ENCODE results near the gene GCNT1. TPM values are rescaled to one million over a fixed set of nuclear protein-coding genes. Genes with fewer than 3 reads are reported as not detected.
"Not testable (repeated sequence)": the region's sequence is repeated elsewhere in the genome, so short reads cannot be mapped to it uniquely, and the experiment has no call there.

Gene GCNT1
- total RNA-seq, 1 donor from 2014 or later, result 15.3 TPM

GRCh38 chr9:76441551-76442322 is 17.2 kb upstream of the GCNT1 start:
- no peak for DNase-seq (ENCODE audit: low spot score)

- no peak for DNase-seq (ENCODE audit: low spot score)
Measured at GRCh38 chr9:76443887-76444286, 15.1 kb upstream of the GCNT1 start.

GRCh38 chr9:76444322-76444929 is 14.6 kb upstream of the GCNT1 start:
- DNase-seq (ENCODE audit: low spot score), result no peak

- DNase-seq (ENCODE audit: low spot score), result no peak
Measured at GRCh38 chr9:76445976-76446375, 13.0 kb upstream of the GCNT1 start.

- DNase-seq (ENCODE audit: low spot score), result no peak
Measured at GRCh38 chr9:76448501-76448900, 10.5 kb upstream of the GCNT1 start.

- DNase-seq (ENCODE audit: low spot score), result no peak
Measured at GRCh38 chr9:76451234-76451633, 7.7 kb upstream of the GCNT1 start.

GRCh38 chr9:76452839-76453238 is 6.1 kb upstream of the GCNT1 start:
- DNase-seq (ENCODE audit: low spot score), result no peak

- no peak for DNase-seq (ENCODE audit: low spot score)
Measured at GRCh38 chr9:76453785-76454184, 5.2 kb upstream of the GCNT1 start.

- DNase-seq (ENCODE audit: low spot score), result no peak
Measured at GRCh38 chr9:76454311-76454710, 4.7 kb upstream of the GCNT1 start.

GRCh38 chr9:76456202-76456926 is 2.6 kb upstream of the GCNT1 start:
- DNase-seq (ENCODE audit: low spot score), result no peak

GRCh38 chr9:76459694-76460635 is 983 bp downstream of the GCNT1 start:
- no peak for DNase-seq (ENCODE audit: low spot score)

GRCh38 chr9:76462126-76462525 is 3.1 kb downstream of the GCNT1 start:
- no peak for DNase-seq (ENCODE audit: low spot score)

GRCh38 chr9:76463211-76463610 is 4.2 kb downstream of the GCNT1 start:
- no peak for DNase-seq (ENCODE audit: low spot score)

- DNase-seq (ENCODE audit: low spot score), result no peak
Measured at GRCh38 chr9:76464706-76465105, 5.7 kb downstream of the GCNT1 start.

- no peak for DNase-seq (ENCODE audit: low spot score)
Measured at GRCh38 chr9:76465442-76466298, 6.7 kb downstream of the GCNT1 start.

- DNase-seq (ENCODE audit: low spot score), result no peak
Measured at GRCh38 chr9:76466299-76466605, 7.3 kb downstream of the GCNT1 start.

- no peak for DNase-seq (ENCODE audit: low spot score)
Measured at GRCh38 chr9:76474419-76474818, 15.4 kb downstream of the GCNT1 start.

GRCh38 chr9:76475686-76476085 is 16.7 kb downstream of the GCNT1 start:
- no peak for DNase-seq (ENCODE audit: low spot score)

- not testable (repeated sequence) for DNase-seq (ENCODE audit: low spot score)
Measured at GRCh38 chr9:76477818-76478217, 18.8 kb downstream of the GCNT1 start.

GRCh38 chr9:76478226-76478625 is 19.2 kb downstream of the GCNT1 start:
- DNase-seq (ENCODE audit: low spot score), result no peak

All from mesenteric fat pad (tissue), 1 donor.